B cell (primary cell): ENCODE data around the gene ORMDL2.

ENCODE experiments used
- EZH2 ChIP-seq: IDR thresholded peaks from 2 replicates; pipeline ENCODE4 v1.6.1; 2012; ENCODE audit warnings: borderline replicate concordance, low read depth, mild to moderate bottlenecking, moderate library complexity, low read length; ENCODE audit not compliant: insufficient read depth, poor library complexity, severe bottlenecking
- TF ChIP-seq, protein P1 (sequence below): fragments of 200-600 bp; IDR thresholded peaks from one replicate; pipeline ENCODE4 v1.8.0; 2022; ENCODE audit warnings: antibody characterized with exemption, mild to moderate bottlenecking

DNA sequence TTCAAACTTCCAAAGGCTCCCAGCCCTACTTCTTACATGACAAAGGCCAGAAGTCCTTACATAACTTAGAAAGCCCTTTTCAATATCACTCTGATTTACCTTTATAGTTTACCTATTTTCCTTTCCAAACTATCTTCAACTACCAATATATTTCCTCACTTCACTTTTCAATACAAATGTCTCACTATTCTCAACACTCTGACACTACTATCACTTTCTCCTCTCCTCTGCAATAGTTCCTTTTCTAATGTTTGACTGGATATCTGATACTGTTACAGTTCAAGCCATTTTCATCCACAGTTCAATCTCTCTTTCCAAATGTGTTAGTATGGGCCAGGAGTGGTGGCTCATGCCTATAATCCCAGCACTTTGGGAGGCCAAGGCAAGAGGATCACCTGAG, 3.6 kb upstream of the ORMDL2 start:
- TF ChIP-seq, protein P1, sequence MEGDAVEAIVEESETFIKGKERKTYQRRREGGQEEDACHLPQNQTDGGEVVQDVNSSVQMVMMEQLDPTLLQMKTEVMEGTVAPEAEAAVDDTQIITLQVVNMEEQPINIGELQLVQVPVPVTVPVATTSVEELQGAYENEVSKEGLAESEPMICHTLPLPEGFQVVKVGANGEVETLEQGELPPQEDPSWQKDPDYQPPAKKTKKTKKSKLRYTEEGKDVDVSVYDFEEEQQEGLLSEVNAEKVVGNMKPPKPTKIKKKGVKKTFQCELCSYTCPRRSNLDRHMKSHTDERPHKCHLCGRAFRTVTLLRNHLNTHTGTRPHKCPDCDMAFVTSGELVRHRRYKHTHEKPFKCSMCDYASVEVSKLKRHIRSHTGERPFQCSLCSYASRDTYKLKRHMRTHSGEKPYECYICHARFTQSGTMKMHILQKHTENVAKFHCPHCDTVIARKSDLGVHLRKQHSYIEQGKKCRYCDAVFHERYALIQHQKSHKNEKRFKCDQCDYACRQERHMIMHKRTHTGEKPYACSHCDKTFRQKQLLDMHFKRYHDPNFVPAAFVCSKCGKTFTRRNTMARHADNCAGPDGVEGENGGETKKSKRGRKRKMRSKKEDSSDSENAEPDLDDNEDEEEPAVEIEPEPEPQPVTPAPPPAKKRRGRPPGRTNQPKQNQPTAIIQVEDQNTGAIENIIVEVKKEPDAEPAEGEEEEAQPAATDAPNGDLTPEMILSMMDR: no peak
- no peak for TF ChIP-seq EZH2
